Measurements from ENCODE around the gene SPPL2C.

Gene SPPL2C

DNA sequence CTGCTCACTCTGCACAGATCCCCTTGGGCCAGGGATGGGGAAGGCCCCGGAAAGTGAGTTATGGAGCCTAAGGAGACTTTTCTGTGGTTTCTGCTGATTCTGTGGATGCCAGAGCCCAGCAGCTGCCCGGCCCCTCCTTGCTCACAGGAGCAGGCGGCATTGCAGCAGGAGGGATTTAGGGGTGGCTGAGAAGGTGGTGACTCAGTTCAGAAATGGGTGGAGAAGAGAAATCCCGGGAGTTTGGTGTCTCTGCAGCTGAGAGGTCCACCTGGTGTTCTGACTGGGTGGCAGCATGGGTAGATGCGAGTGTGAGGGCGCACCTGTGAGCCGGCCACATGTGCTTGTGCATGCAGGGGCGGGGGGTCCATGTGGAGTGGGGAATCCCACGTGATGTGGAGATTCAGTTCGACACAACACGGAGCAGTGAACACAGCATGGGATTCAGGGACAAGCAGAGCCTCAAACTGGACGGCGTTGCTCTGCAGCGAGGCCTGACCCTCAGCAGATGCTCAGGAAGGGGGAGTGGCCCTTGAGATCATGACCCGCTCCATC is 16.0 kb upstream of the SPPL2C start:
- Histone ChIP-seq H3K9me3 (ENCODE audit: control insufficient read depth, insufficient read depth, low read length) (no peaks in the 10 kb centered on the region), H3K4me3 (ENCODE audit: low read length) (no peak overlapping the region), H3K36me3 (ENCODE audit: control insufficient read depth, insufficient read depth, low read length) (no peaks in the 10 kb centered on the region; the same call in 1 of the 2 replicates), H3K27ac (ENCODE audit: low read length) (no peak overlapping the region), H3K4me1 (ENCODE audit: control insufficient read depth, insufficient read depth, low read length) (peaks cover 1% of the 10 kb centered on the region; the same call in 1 of the 2 replicates), H3K27me3 (ENCODE audit: control insufficient read depth, insufficient read depth, low read length) (no peaks in the 10 kb centered on the region)
- WGBS (ENCODE audit: insufficient coverage, insufficient read length), result no CpG with 5 or more reads among the region's 15 CpGs
- DNase-seq (ENCODE audit: low read depth, low spot score), result no peak

DNA sequence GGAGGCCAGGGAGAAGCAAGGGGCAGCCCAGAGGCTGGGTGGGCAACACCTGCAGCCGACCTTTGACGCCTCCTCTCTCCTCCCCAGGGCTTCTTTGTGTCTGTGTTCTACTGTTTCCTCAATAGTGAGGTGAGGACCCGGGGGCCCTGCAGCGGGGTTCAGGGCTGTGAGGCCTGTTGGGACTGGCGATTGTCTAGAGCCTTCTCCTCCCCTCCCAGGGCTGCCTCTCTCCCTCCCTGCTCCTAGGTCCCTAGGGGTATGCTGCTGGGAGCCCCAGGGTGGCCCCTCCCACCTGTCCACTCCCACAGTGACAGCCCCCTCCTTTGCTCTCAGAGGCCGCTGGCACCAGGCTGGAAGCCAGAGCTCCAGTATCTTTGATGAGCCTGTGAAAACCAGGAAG is 10.8 kb upstream of the SPPL2C start:
- Histone ChIP-seq H3K36me3 (ENCODE audit: control insufficient read depth, insufficient read depth, low read length) (no peaks in the 10 kb centered on the region), H3K27ac (ENCODE audit: low read length) (no peak overlapping the region), H3K4me1 (ENCODE audit: control insufficient read depth, insufficient read depth, low read length) (no peaks in the 10 kb centered on the region), H3K9me3 (ENCODE audit: control insufficient read depth, insufficient read depth, low read length) (no peaks in the 10 kb centered on the region), H3K27me3 (ENCODE audit: control insufficient read depth, insufficient read depth, low read length) (no peaks in the 10 kb centered on the region), H3K4me3 (ENCODE audit: low read length) (no peak overlapping the region)
- WGBS (ENCODE audit: insufficient coverage, insufficient read length), result no CpG with 5 or more reads among the region's 6 CpGs
- no peak for DNase-seq (ENCODE audit: low read depth, low spot score)

DNA sequence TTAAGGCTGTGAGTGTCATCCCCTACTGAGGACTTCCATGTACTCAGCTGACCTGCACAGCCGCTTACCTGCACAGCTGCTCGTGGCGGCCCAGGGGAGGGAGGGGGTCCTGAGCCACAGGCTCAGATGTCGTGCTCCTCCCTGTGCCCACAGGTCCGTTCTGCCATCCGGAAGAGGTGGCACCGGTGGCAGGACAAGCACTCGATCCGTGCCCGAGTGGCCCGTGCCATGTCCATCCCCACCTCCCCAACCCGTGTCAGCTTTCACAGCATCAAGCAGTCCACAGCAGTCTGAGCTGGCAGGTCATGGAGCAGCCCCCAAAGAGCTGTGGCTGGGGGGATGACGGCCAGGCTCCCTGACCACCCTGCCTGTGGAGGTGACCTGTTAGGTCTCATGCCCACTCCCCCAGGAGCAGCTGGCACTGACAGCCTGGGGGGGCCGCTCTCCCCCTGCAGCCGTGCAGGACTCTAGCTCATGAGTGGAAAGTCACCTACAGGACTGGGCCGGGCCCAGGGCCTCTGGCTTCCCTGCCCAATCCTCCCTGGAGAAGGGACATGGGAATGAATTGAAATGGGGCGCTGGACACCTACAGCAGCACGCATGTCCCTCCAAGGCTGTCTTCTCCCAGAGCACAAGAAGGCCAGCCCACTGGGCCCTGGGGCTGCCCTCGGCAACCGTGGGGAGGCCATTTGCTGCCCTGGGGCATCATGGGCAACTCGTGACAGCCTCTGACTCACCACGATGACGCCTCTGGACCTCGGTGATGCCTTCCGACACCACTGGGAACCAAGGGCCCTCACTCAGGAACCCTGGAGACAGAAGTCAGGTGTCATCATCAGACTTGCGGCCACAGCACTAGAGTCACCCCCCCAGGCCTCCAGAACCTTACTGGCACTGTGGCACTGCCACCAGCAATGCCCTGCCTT is 9.9 kb upstream of the SPPL2C start:
- H3K4me3 ChIP-seq (ENCODE audit: low read length), result no peak overlapping the region
- H3K27ac ChIP-seq (ENCODE audit: low read length), result no peak overlapping the region
- H3K4me1 ChIP-seq (ENCODE audit: control insufficient read depth, insufficient read depth, low read length), result no peaks in the 10 kb centered on the region
- no peak for DNase-seq (ENCODE audit: low read depth, low spot score)
- H3K9me3 ChIP-seq (ENCODE audit: control insufficient read depth, insufficient read depth, low read length), result no peaks in the 10 kb centered on the region
- no peaks in the 10 kb centered on the region for H3K36me3 ChIP-seq (ENCODE audit: control insufficient read depth, insufficient read depth, low read length)
- no CpG with 5 or more reads among the region's 26 CpGs for WGBS (ENCODE audit: insufficient coverage, insufficient read length)
- no peaks in the 10 kb centered on the region for H3K27me3 ChIP-seq (ENCODE audit: control insufficient read depth, insufficient read depth, low read length)

DNA sequence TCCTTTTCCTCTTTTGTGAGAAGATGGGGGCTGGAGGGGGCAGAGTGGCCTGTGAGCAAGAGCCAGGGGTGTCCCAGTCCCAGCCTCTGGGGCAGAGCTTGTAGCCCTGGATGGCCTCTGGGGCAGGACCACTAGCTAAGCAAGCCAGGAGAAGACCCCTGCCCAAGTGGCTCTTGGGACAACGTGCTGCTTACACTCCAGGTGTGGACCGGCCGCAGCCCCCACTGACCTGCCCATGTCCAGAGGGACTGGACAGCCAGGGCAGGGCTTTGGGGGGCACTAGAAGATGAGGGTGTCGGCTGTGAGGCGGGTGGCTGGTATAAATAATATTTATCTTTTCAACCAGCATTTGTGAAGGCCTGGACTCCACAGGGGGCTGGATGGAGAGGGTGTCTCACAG is 9.2 kb upstream of the SPPL2C start:
- H3K27ac ChIP-seq (ENCODE audit: low read length), result no peak overlapping the region
- H3K4me3 ChIP-seq (ENCODE audit: low read length), result no peak overlapping the region

DNA sequence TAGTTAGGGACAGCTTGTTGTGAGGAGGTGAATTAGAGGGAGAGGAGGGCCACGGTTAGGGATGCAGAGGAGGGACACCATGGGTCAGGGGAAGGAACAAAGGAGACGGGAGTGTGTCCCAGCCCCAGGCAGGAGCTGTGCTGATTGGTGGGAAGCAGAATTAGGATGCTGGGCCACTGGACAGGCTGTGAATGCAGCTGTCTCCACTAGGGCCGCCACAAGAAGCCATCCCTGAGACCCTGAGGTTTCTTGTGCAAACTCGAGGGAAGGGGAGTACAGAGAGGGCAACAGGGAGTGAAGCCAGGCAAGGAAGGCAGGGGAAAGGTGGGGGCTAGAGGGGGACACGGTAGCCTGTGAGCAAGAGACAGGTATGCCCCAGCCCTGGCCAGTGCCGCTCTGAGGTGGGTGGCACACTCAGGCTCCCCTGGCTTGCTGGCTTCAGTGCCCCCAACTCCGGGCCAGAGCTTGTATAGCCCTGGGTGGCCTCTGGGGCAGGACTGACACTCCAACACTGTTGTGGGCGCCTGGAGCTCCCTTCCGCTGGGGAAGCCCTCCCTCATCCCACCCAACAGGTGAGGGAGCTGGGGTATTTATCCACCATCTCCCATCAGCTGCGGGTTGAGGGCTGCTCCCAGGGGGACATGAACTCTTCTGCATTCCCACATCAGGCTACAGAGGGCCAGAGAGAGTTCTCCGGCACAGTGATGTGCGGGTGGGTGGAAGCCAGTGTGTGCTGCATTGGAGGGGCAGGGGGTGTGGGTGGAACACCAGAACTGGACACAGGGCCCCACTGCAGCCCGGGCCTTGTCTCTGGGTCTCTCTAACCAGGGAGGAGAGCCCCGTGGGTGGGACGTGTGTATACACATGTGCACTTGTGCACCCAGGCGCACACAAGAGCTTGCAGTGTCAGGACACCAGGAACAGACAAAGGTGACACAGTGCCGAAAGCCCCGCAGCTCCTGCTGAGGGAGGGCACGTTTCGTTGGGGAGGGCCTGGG is 8.3 kb upstream of the SPPL2C start:
- no peaks in the 10 kb centered on the region for H3K9me3 ChIP-seq (ENCODE audit: control insufficient read depth, insufficient read depth, low read length)
- no peak overlapping the region for H3K4me3 ChIP-seq (ENCODE audit: low read length)
- no peaks in the 10 kb centered on the region for H3K36me3 ChIP-seq (ENCODE audit: control insufficient read depth, insufficient read depth, low read length)
- no peak overlapping the region for H3K27ac ChIP-seq (ENCODE audit: low read length)
- WGBS (ENCODE audit: insufficient coverage, insufficient read length), result no CpG with 5 or more reads among the region's 20 CpGs
- H3K27me3 ChIP-seq (ENCODE audit: control insufficient read depth, insufficient read depth, low read length), result no peaks in the 10 kb centered on the region
- H3K4me1 ChIP-seq (ENCODE audit: control insufficient read depth, insufficient read depth, low read length), result no peaks in the 10 kb centered on the region
- no peak for DNase-seq (ENCODE audit: low read depth, low spot score)

More for the DNA sequence above, 9.2 kb upstream of the SPPL2C start:
- no peaks in the 10 kb centered on the region for H3K36me3 ChIP-seq (ENCODE audit: control insufficient read depth, insufficient read depth, low read length)
- H3K9me3 ChIP-seq (ENCODE audit: control insufficient read depth, insufficient read depth, low read length), result no peaks in the 10 kb centered on the region
- DNase-seq (ENCODE audit: low read depth, low spot score), result no peak
- H3K27me3 ChIP-seq (ENCODE audit: control insufficient read depth, insufficient read depth, low read length), result no peaks in the 10 kb centered on the region
- WGBS (ENCODE audit: insufficient coverage, insufficient read length), result no CpG with 5 or more reads among the region's 5 CpGs
- H3K4me1 ChIP-seq (ENCODE audit: control insufficient read depth, insufficient read depth, low read length), result no peaks in the 10 kb centered on the region

DNA sequence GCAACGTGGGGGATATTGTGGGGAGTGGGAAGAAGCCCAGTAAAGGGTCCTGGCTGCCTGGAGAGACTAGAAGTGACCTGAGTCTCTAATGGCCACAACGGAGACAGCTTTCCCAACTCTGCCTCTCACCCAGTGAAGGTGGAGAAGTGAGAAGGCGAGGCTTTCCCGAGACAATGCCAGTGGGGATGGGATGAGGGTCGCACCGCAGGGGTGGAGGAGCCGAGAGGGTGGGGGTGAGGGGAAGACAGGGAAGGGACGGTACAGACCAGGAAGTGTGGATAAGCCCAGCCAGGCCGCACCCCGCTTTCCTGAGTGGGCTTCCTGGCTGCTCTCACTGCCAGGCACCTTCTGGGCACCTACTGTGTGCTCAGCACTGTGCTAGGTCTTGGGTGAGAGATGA is 7.5 kb upstream of the SPPL2C start:
- Histone ChIP-seq H3K36me3 (ENCODE audit: control insufficient read depth, insufficient read depth, low read length) (no peaks in the 10 kb centered on the region), H3K4me3 (ENCODE audit: low read length) (no peak overlapping the region), H3K27ac (ENCODE audit: low read length) (no peak overlapping the region), H3K9me3 (ENCODE audit: control insufficient read depth, insufficient read depth, low read length) (no peaks in the 10 kb centered on the region), H3K27me3 (ENCODE audit: control insufficient read depth, insufficient read depth, low read length) (no peaks in the 10 kb centered on the region), H3K4me1 (ENCODE audit: control insufficient read depth, insufficient read depth, low read length) (no peaks in the 10 kb centered on the region)
- no CpG with 5 or more reads among the region's 10 CpGs for WGBS (ENCODE audit: insufficient coverage, insufficient read length)
- DNase-seq (ENCODE audit: low read depth, low spot score), result no peak

DNA sequence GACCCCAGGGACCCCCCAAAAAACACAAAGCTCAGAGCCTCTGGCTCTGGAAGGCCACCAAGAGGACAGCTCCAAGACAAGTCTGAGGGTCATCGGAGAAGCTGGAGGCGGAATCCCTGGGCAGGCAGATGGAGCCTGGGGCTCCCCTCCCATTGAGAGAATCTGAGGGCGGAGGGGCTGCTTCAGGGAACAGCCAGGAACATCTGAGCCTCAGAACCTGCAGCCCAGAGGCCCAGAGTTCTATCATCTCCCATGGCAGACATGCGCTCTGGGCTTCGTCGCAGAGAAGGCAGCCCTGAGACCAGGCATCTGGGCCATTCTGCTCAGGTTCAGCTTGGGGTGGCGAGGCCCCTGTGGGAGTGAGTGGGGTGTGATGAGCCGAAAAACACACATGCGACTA is 7.1 kb upstream of the SPPL2C start:
- no peak for DNase-seq (ENCODE audit: low read depth, low spot score)
- H3K9me3 ChIP-seq (ENCODE audit: control insufficient read depth, insufficient read depth, low read length), result no peaks in the 10 kb centered on the region
- H3K4me1 ChIP-seq (ENCODE audit: control insufficient read depth, insufficient read depth, low read length), result no peaks in the 10 kb centered on the region
- no CpG with 5 or more reads among the region's 9 CpGs for WGBS (ENCODE audit: insufficient coverage, insufficient read length)
- no peaks in the 10 kb centered on the region for H3K27me3 ChIP-seq (ENCODE audit: control insufficient read depth, insufficient read depth, low read length)
- no peak overlapping the region for H3K27ac ChIP-seq (ENCODE audit: low read length)
- no peak overlapping the region for H3K4me3 ChIP-seq (ENCODE audit: low read length)
- H3K36me3 ChIP-seq (ENCODE audit: control insufficient read depth, insufficient read depth, low read length), result no peaks in the 10 kb centered on the region

DNA sequence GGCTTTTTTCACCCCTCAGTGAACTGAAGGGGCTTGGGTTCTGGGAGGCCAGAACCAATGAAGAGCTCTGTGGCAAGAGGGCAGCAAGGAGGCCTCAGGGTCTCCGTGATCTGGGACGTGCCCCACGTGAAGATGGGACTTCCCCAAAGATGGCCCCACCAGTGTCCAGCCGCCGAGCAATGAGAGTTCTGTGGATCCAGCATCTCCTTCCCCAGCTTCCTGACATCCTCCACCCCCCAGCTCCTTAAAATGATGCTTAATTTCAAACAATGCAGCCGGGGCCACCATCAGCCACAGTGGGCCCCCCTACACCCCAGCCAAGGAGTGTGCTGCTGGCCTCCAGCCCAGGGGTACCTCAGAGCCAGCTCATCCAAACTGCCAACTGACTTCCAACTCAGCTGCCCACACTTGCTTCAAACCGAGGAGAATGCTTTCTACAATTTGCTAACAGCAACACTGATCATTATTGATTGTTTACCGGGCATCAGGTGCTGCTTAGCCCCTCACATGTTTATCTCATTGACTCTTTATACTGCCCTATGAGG is 5.9 kb upstream of the SPPL2C start:
- Histone ChIP-seq H3K4me1 (ENCODE audit: control insufficient read depth, insufficient read depth, low read length) (no peaks in the 10 kb centered on the region), H3K4me3 (ENCODE audit: low read length) (no peak overlapping the region), H3K36me3 (ENCODE audit: control insufficient read depth, insufficient read depth, low read length) (no peaks in the 10 kb centered on the region), H3K27ac (ENCODE audit: low read length) (no peak overlapping the region), H3K27me3 (ENCODE audit: control insufficient read depth, insufficient read depth, low read length) (no peaks in the 10 kb centered on the region), H3K9me3 (ENCODE audit: control insufficient read depth, insufficient read depth, low read length) (no peaks in the 10 kb centered on the region)
- no peak for DNase-seq (ENCODE audit: low read depth, low spot score)
- WGBS (ENCODE audit: insufficient coverage, insufficient read length), result no CpG with 5 or more reads among the region's 8 CpGs

DNA sequence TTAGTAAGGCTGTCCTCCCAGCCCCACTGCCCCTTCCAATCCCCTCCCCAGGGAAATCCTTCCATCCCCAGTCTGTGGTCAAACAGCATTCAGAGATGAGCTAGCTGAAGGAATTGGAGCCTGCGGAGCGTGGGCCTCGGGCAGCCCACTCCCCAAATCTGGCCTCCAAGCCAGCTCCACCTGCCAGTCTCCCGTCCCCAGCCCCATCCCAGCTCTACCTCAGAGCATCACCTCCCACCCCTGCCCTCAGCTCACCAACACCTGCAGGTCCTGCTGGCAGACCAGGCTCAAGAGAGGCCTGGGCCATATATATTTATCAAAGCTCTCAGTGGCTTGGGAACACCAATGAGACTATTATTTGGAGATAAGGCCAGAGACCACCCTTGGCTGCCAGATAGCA is 5.2 kb upstream of the SPPL2C start:
- Histone ChIP-seq H3K27me3 (ENCODE audit: control insufficient read depth, insufficient read depth, low read length) (no peaks in the 10 kb centered on the region), H3K4me3 (ENCODE audit: low read length) (no peak overlapping the region), H3K9me3 (ENCODE audit: control insufficient read depth, insufficient read depth, low read length) (no peaks in the 10 kb centered on the region), H3K36me3 (ENCODE audit: control insufficient read depth, insufficient read depth, low read length) (no peaks in the 10 kb centered on the region), H3K27ac (ENCODE audit: low read length) (no peak overlapping the region), H3K4me1 (ENCODE audit: control insufficient read depth, insufficient read depth, low read length) (no peaks in the 10 kb centered on the region)
- no peak for DNase-seq (ENCODE audit: low read depth, low spot score)
- WGBS (ENCODE audit: insufficient coverage, insufficient read length), result no CpG with 5 or more reads among the region's 4 CpGs

DNA sequence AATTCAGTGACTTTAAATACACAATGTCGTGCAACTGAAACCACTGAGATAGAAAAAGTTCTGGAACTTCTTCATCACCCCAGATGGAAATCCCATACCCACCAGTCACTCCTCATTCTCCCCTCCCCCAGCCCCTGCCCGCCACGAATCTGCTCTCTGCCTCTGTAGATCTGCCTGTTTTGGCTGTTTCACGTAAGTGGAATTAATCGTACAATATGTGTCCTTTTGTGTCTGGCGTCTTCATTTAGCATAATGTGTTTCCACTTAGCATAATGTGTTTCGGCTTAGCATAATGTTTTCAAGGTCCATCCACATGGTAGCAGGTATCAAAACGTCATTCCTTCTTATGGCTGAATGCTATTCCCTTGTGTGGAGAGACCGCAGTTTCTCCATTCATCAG is 3.5 kb upstream of the SPPL2C start:
- WGBS (ENCODE audit: insufficient coverage, insufficient read length), result no CpG with 5 or more reads among the region's 9 CpGs

More for the DNA sequence above, 3.5 kb upstream of the SPPL2C start:
- Histone ChIP-seq H3K27ac (ENCODE audit: low read length) (no peak overlapping the region), H3K9me3 (ENCODE audit: control insufficient read depth, insufficient read depth, low read length) (no peaks in the 10 kb centered on the region), H3K4me1 (ENCODE audit: control insufficient read depth, insufficient read depth, low read length) (no peaks in the 10 kb centered on the region), H3K27me3 (ENCODE audit: control insufficient read depth, insufficient read depth, low read length) (no peaks in the 10 kb centered on the region), H3K4me3 (ENCODE audit: low read length) (no peak overlapping the region), H3K36me3 (ENCODE audit: control insufficient read depth, insufficient read depth, low read length) (no peaks in the 10 kb centered on the region)
- DNase-seq (ENCODE audit: low read depth, low spot score), result no peak
